K562 (cell line): ENCODE results near the gene NXNL2. TPM values are rescaled to one million over a fixed set of nuclear protein-coding genes. Genes with fewer than 3 reads are reported as not detected.

Experiments used
- ATAC-seq: fragments of 200-7000 bp; cut with Tn5 transposase; 3 replicates; pipeline ENCODE4 v1.9.1; 2020; ENCODE audit warnings: moderate library complexity
- BruUV-seq: library from RNA; stranded (reverse); fragments of 400-500 nt; replicated peaks from 2 replicates; lab custom pipeline; 2021; lab: Mats Ljungman, UMichigan
- CTCF ChIA-PET: fragments of 300-600 bp; formaldehyde crosslinking; extraction: SDS; loops from one replicate; lab custom pipeline; 2021; ENCODE audit warnings: low intra/inter-chr PET ratio; lab: Yijun Ruan, JAX
- POLR2A ChIA-PET: fragments of 300-600, 350-650 bp; sonication (Branson Sonifier 250); formaldehyde crosslinking; extraction: SDS; loops from one replicate; lab custom pipeline; 2021; ENCODE audit warnings: antibody characterized with exemption, inconsistent platforms; lab: Yijun Ruan, JAX
- DNase-seq, 4 experiments: peaks; one replicate each; pipeline versions ENCODE4 v3.0.0 to v3.0.0-alpha.2; 2011 to 2018; ENCODE audit warnings: low spot score in 3 of 4, mixed read lengths in 3 of 4; ENCODE audit errors: extremely low read depth in 1 of 4
- FAIRE-seq: peaks from 2 replicates; lab custom pipeline; 2011; peaks lifted over from hg19 to GRCh38; lab: Jason Lieb, UNC
- H2AFZ ChIP-seq: 2 replicates; pipeline ENCODE4 v1.6.0; 2011; ENCODE audit warnings: low read depth, low read length, control low read depth, inconsistent platforms
- H3K27ac ChIP-seq: fragments of 200-600 bp; 3 replicates; pipeline ENCODE4 v1.8.0; 2011; ENCODE audit warnings: low read depth, mild to moderate bottlenecking, control low read depth, inconsistent platforms, low read length, moderate library complexity, mixed read lengths; ENCODE audit errors: extremely low read depth
- H3K27me3 ChIP-seq, 2 experiments: fragments of 300-600 bp in 1 of 2; 2 replicates in 1 of 2; 3 replicates in 1 of 2; pipeline versions ENCODE4 v1.6.0 to v1.8.0; 2011; ENCODE audit warnings: inconsistent platforms in 2 of 2, low read length in 2 of 2, mild to moderate bottlenecking in 1 of 2, mixed read lengths in 1 of 2, moderate library complexity in 1 of 2; ENCODE audit not compliant: control insufficient read depth in 2 of 2, insufficient read depth in 2 of 2
- H3K36me3 ChIP-seq: fragments of 300-600 bp; 3 replicates; pipeline ENCODE4 v1.8.0; 2011; ENCODE audit warnings: mild to moderate bottlenecking, low read length, inconsistent platforms; ENCODE audit not compliant: control insufficient read depth, insufficient read depth
- H3K4me1 ChIP-seq, 2 experiments: fragments of 200-600 bp in 1 of 2; replicated peaks in 1 of 2; 2 replicates in 1 of 2; 3 replicates in 1 of 2; pipeline versions ENCODE4 v1.5.1 to v1.8.0; 2011; ENCODE audit warnings: inconsistent platforms in 2 of 2, low read length in 2 of 2, mild to moderate bottlenecking in 1 of 2, mixed read lengths in 1 of 2, moderate library complexity in 1 of 2; ENCODE audit not compliant: control insufficient read depth in 2 of 2, insufficient read depth in 2 of 2
- H3K4me2 ChIP-seq: 2 replicates; pipeline ENCODE4 v1.6.1; 2011; ENCODE audit warnings: low read length, control low read depth, inconsistent platforms, mixed read lengths; ENCODE audit not compliant: insufficient read depth
- H3K4me3 ChIP-seq: fragments of 200-600 bp; sonication (generic), shearing (Covaris generic); 2 replicates; pipeline ENCODE4 v1.5.1; 2016; ENCODE audit warnings: control low read depth, inconsistent platforms
- H3K79me2 ChIP-seq: fragments of 200-600 bp; 3 replicates; pipeline ENCODE4 v1.8.0; 2011; ENCODE audit warnings: low read length, inconsistent platforms; ENCODE audit not compliant: control insufficient read depth, insufficient read depth
- H3K9ac ChIP-seq, 2 experiments: 2 replicates each; pipeline versions ENCODE4 v1.6.0 to v1.6.1; 2011; ENCODE audit warnings: low read depth in 2 of 2, low read length in 2 of 2, control low read depth in 1 of 2, inconsistent platforms in 1 of 2, mild to moderate bottlenecking in 1 of 2, mixed read lengths in 1 of 2; ENCODE audit not compliant: insufficient read depth in 1 of 2
- H3K9me1 ChIP-seq: one replicate; pipeline ENCODE4 v1.6.0; 2011; ENCODE audit warnings: inconsistent platforms, mild to moderate bottlenecking, low read length, moderate library complexity; ENCODE audit not compliant: control insufficient read depth, insufficient read depth
- H3K9me3 ChIP-seq: replicated peaks from 2 replicates; pipeline ENCODE4 v1.5.1; 2011; ENCODE audit warnings: low read depth, low read length, inconsistent platforms; ENCODE audit not compliant: control insufficient read depth, insufficient read depth
- H4K20me1 ChIP-seq: replicated peaks from 2 replicates; pipeline ENCODE4 v1.6.1; 2011; ENCODE audit warnings: low read length, inconsistent platforms, mixed read lengths; ENCODE audit not compliant: control insufficient read depth, insufficient read depth
- C11orf30 ChIP-seq: fragments of 450-650 bp; IDR thresholded peaks from 2 replicates; pipeline ENCODE4 v1.6.1; 2016; ENCODE audit warnings: low read depth, mild to moderate bottlenecking
- FOXA3 ChIP-seq, 2 experiments: fragments of 450-650 bp in 1 of 2; sonication (generic) in 1 of 2; formaldehyde crosslinking; IDR thresholded peaks in 1 of 2; conservative IDR thresholded peaks in 1 of 2; 2 replicates each; pipeline versions ENCODE4 v1.4.0 to v1.8.0; 2020 to 2022; ENCODE audit warnings: mild to moderate bottlenecking in 2 of 2, missing genetic modification reagents in 1 of 2
- MAFG ChIP-seq: fragments of 450-650 bp; conservative IDR thresholded peaks from 2 replicates; pipeline ENCODE4 v1.6.1; 2016; ENCODE audit warnings: missing genetic modification characterization, missing compliant biosample characterization
- MAFK ChIP-seq: IDR thresholded peaks from 2 replicates; pipeline ENCODE4 v1.6.1; 2011; ENCODE audit warnings: low read length, improper control_type of control experiment
- NBN ChIP-seq: fragments of 450-650 bp; IDR thresholded peaks from 2 replicates; pipeline ENCODE4 v1.6.1; 2016; ENCODE audit warnings: low read depth, mild to moderate bottlenecking
- NFE2 ChIP-seq: IDR thresholded peaks from 2 replicates; pipeline ENCODE4 v1.6.1; 2014; ENCODE audit warnings: antibody characterized with exemption, low read depth
- SETDB1 ChIP-seq: IDR thresholded peaks from one replicate; pipeline ENCODE4 v1.6.1; 2012; ENCODE audit warnings: low read length, control low read depth, inconsistent platforms
- ZNF316 ChIP-seq: fragments of 450-650 bp; IDR thresholded peaks from 2 replicates; pipeline ENCODE4 v1.6.1; 2016
- ZNF436 ChIP-seq: fragments of 250-450, 450-650 bp; sonication (Bioruptor Pico); formaldehyde crosslinking; IDR thresholded peaks from 2 replicates; pipeline ENCODE4 v1.7.0; 2020; ENCODE audit warnings: mild to moderate bottlenecking
- WGBS: fragments of 100-300 bp; shearing (Covaris generic); methylation state at CpG from one replicate; pipeline ENCODE4 v1.1.6; 2016; ENCODE audit warnings: low coverage, mixed read lengths; ENCODE audit not compliant: insufficient coverage; ENCODE audit errors: missing lambda C conversion rate; 5-methylcytosine and 5-hydroxymethylcytosine counted together
- in situ Hi-C: fragments of 300-500 bp; cut with MboI; formaldehyde crosslinking; loops from 4 replicates; pipeline ENCODE4 v1.15.0; 2018; ENCODE audit warnings: inconsistent platforms, mixed read lengths
- intact Hi-C: fragments of 100-400 bp; cut with micrococcal nuclease; formaldehyde crosslinking; loops from 2 replicates; pipeline ENCODE4 v1.14.2; 2022
- polyA plus RNA-seq, 8 experiments: library from polyadenylated mRNA; depleted of rRNA in 4 of 8; stranded (reverse) in 5 of 8; unstranded in 3 of 8; fragments of >200 nt; fragmentation: Nextera tagmentation in 2 of 8; fragmentation: Illumina TruSeq in 1 of 8; extraction: Ambion mirVana in 2 of 8; extraction: Trizol in 1 of 8; gene quantifications; 2 replicates each; pipeline versions ENCODE4 v1.2.1 to v1.2.3, GENCODE V29; 2011 to 2014; ENCODE audit warnings: inconsistent platforms in 1 of 8, missing spikeins in 1 of 8
- total RNA-seq, 7 experiments: library from RNA; depleted of rRNA in 6 of 7; stranded (reverse); fragments of >200 nt in 6 of 7; fragmentation: Illumina TruSeq in 2 of 7; extraction: Trizol in 2 of 7; gene quantifications; 2 replicates each; pipeline versions ENCODE4 v1.2.1 to v1.2.3, GENCODE V29; 2011 to 2021; ENCODE audit warnings: low replicate concordance in 1 of 7
- TF ChIP-seq, protein P1 (sequence below): fragments of 450-650 bp; IDR thresholded peaks from 2 replicates; pipeline ENCODE4 v1.6.1; 2016; ENCODE audit warnings: antibody characterized with exemption

The NXNL2 gene
- total and polyA plus RNA-seq, 9 of the 15 experiments (the other 6 are each of a cell fraction or from before 2014, with no cell fraction given), result 0.15 to 0.19 TPM; not detected in 7

DNA sequence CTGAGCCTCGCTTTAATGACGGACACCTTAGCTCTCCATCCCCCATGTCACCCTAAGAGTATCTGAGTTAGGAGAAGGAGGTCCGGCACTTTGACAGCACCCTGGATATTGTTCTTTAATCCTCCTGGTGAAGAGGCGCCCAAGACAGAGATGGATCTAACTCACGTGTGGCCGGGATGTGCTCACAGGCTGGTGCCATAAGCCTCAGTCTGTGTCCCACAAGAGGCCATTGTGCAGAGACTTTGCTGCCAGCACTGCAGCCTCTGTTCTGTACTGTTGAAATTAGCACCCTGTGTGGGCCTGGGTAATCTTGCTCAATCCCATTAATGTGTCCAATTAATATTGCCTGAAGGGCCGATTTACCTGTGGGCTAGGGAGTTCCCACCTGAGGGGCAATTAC, 37.7 kb downstream of the NXNL2 start (continued):
- TF ChIP-seq, protein P1, sequence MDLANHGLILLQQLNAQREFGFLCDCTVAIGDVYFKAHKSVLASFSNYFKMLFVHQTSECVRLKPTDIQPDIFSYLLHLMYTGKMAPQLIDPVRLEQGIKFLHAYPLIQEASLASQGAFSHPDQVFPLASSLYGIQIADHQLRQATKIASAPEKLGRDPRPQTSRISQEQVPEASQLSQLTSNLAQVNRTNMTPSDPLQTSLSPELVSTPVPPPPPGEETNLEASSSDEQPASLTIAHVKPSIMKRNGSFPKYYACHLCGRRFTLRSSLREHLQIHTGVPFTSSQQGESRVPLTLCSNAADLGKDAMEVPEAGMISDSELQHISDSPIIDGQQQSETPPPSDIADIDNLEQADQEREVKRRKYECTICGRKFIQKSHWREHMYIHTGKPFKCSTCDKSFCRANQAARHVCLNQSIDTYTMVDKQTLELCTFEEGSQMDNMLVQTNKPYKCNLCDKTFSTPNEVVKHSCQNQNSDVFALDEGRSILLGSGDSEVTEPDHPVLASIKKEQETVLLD, result no peak
- TF ChIP-seq FOXA3 (CRISPR knock-in tag; conservative IDR thresholded peaks at IDR 0.05 in 1 of 2, IDR thresholded peaks at IDR 0.05 in 1 of 2), result no peak

GRCh38 chr9:88574953-88575352, 40.0 kb downstream of the NXNL2 start:
- no peak for ATAC-seq
- no peaks in the 10 kb centered on the region for H3K9me3 ChIP-seq
- no peak overlapping the region for H3K27ac ChIP-seq
- ChIA-PET CTCF (no interaction called here), POLR2A (no interaction called here)
- H3K36me3 ChIP-seq, result no peaks in the 10 kb centered on the region
- H3K4me3 ChIP-seq, result no peak overlapping the region
- in situ Hi-C loops, result loop anchor here (25.0 kb wide), 1 partner anchor 613 kb away; the partner anchor contains the start of gene CDK20
- H3K4me2 ChIP-seq, result no peak overlapping the region
- no peak for TF ChIP-seq NBN
- peak; percentile 27; the same call in 1 of the 2 replicates for TF ChIP-seq ZNF316
- peak; percentile 53 for TF ChIP-seq C11orf30
- TF ChIP-seq MAFG (tag), result peak; percentile 56
- no peak for TF ChIP-seq ZNF436 (CRISPR knock-in tag)
- TF ChIP-seq MAFK, result peak; percentile 11; the same call in 1 of the 2 replicates
- 0 out of 2 replicates have a peak, but pooled peaks have one; percentile 35 for TF ChIP-seq NFE2
- no peak for TF ChIP-seq SETDB1
- H3K4me1 ChIP-seq, result peaks cover 0 to 7% of the 10 kb centered on the region in 2 experiments; a peak in 1 of 5 replicates
- H4K20me1 ChIP-seq, result no peaks in the 10 kb centered on the region
- DNase-seq, result peak in 1 of 4 experiments; percentile 4
- peaks cover 0 to 24% of the 10 kb centered on the region in 2 experiments; a peak in 3 of 5 replicates for H3K27me3 ChIP-seq
- 0% methylated on average over 7 of the region's 7 CpGs for WGBS
- intact Hi-C loops, result loop anchor here (5.0 kb wide), 3 partner anchors 263 to 623 kb away; no protein-coding TSS in a partner anchor
- no peak for FAIRE-seq
- no peak overlapping the region for H3K9ac ChIP-seq
- no peaks in the 10 kb centered on the region for H3K79me2 ChIP-seq
- H2AFZ ChIP-seq, result no peak overlapping the region
- BruUV-seq, result no TSS peak
- H3K9me1 ChIP-seq, result no peaks in the 10 kb centered on the region
